ENCODE measurements around the gene USP54. TPM values are rescaled to one million over a fixed set of nuclear protein-coding genes. Genes with fewer than 3 reads are reported as not detected.

USP54 gene
- total and polyA plus RNA-seq, 9 of the 15 experiments (the other 6 are each of a cell fraction or from before 2014, with no cell fraction given), result 3.8 to 40.1 (median 16.9) TPM

- ChIA-PET CTCF (ENCODE audit: low intra/inter-chr PET ratio) (no interaction called here), POLR2A (interaction anchor here (0.7 kb wide), 2 partner anchors 11 to 12 kb away, joined by 3 read pairs; no protein-coding TSS in a partner anchor)
- TF ChIP-seq ZNF280A (IDR thresholded peaks at IDR 0.05; ENCODE audit: low read depth, partially characterized antibody) (no peak), NBN (IDR thresholded peaks at IDR 0.05; ENCODE audit: low read depth) (no peak), MCM7 (IDR thresholded peaks at IDR 0.05) (no peak)
- no peaks in the 10 kb centered on the region for H3K27me3 ChIP-seq (ENCODE audit: control insufficient read depth in 2 of 2, insufficient read depth in 2 of 2, low read length in 2 of 2)
- no peak overlapping the region for H2AFZ ChIP-seq (ENCODE audit: low read depth, low read length)
- no peak overlapping the region for H3K4me3 ChIP-seq
- H3K9me1 ChIP-seq (ENCODE audit: control insufficient read depth, insufficient read depth, low read length), result no peaks in the 10 kb centered on the region
- intact Hi-C loops (cut with micrococcal nuclease) (no loop called here), in situ Hi-C loops (cut with MboI) (no loop called here)
- peaks cover 3% of the 10 kb centered on the region in 2 experiments; a peak in 4 of 5 replicates for H3K4me1 ChIP-seq (replicated peaks in 1 of 2; ENCODE audit: control insufficient read depth in 2 of 2, insufficient read depth in 2 of 2, low read length in 2 of 2)
- H3K79me2 ChIP-seq (ENCODE audit: control insufficient read depth, insufficient read depth, low read length), result no peaks in the 10 kb centered on the region
- no peaks in the 10 kb centered on the region for H4K20me1 ChIP-seq (replicated peaks; ENCODE audit: control insufficient read depth, insufficient read depth, low read length)
- H3K27ac ChIP-seq (ENCODE audit: extremely low read depth, low read depth, low read length), result no peak overlapping the region
- H3K36me3 ChIP-seq (ENCODE audit: control insufficient read depth, insufficient read depth, low read length), result peaks cover 12% of the 10 kb centered on the region
- FAIRE-seq (no peak), ATAC-seq (no peak), DNase-seq (ENCODE audit: extremely low read depth in 1 of 4, low spot score in 3 of 4) (no peak)
- no TSS peak for BruUV-seq (replicated peaks)
- H3K4me2 ChIP-seq (ENCODE audit: insufficient read depth, low read length), result no peak overlapping the region
- WGBS (ENCODE audit: insufficient coverage, low coverage, missing lambda C conversion rate), result 19% methylated on average over 1 of the region's 1 CpG
- no peak overlapping the region for H3K9ac ChIP-seq (ENCODE audit: insufficient read depth in 1 of 2, low read depth in 2 of 2, low read length in 2 of 2)
- H3K9me3 ChIP-seq (replicated peaks; ENCODE audit: control insufficient read depth, insufficient read depth, low read depth, low read length), result no peaks in the 10 kb centered on the region
Measured at GRCh38 chr10:73506491-73506890, 84.7 kb downstream of the USP54 start.

GRCh38 chr10:73506074-73506473 is 85.1 kb downstream of the USP54 start:
- H3K9ac ChIP-seq (ENCODE audit: insufficient read depth in 1 of 2, low read depth in 2 of 2, low read length in 2 of 2), result no peak overlapping the region
- FAIRE-seq (no peak), ATAC-seq (no peak), DNase-seq (ENCODE audit: extremely low read depth in 1 of 4, low spot score in 3 of 4) (no peak)
- H4K20me1 ChIP-seq (replicated peaks; ENCODE audit: control insufficient read depth, insufficient read depth, low read length), result no peaks in the 10 kb centered on the region
- H3K4me2 ChIP-seq (ENCODE audit: insufficient read depth, low read length), result no peak overlapping the region
- ChIA-PET POLR2A (interaction anchor here (0.7 kb wide), 2 partner anchors 11 kb away, joined by 3 read pairs; no protein-coding TSS in a partner anchor), CTCF (ENCODE audit: low intra/inter-chr PET ratio) (no interaction called here)
- H3K4me3 ChIP-seq, result no peak overlapping the region
- H3K79me2 ChIP-seq (ENCODE audit: control insufficient read depth, insufficient read depth, low read length), result no peaks in the 10 kb centered on the region
- BruUV-seq (replicated peaks), result no TSS peak
- H3K36me3 ChIP-seq (ENCODE audit: control insufficient read depth, insufficient read depth, low read length), result peaks cover 12% of the 10 kb centered on the region
- in situ Hi-C loops (cut with MboI), result no loop called here
- peaks cover 7 to 8% of the 10 kb centered on the region in 2 experiments; a peak in 4 of 5 replicates for H3K4me1 ChIP-seq (replicated peaks in 1 of 2; ENCODE audit: control insufficient read depth in 2 of 2, insufficient read depth in 2 of 2, low read length in 2 of 2)
- no peaks in the 10 kb centered on the region for H3K9me3 ChIP-seq (replicated peaks; ENCODE audit: control insufficient read depth, insufficient read depth, low read depth, low read length)
- no peaks in the 10 kb centered on the region for H3K9me1 ChIP-seq (ENCODE audit: control insufficient read depth, insufficient read depth, low read length)
- no peak overlapping the region for H3K27ac ChIP-seq (ENCODE audit: extremely low read depth, low read depth, low read length)
- no peak overlapping the region for H2AFZ ChIP-seq (ENCODE audit: low read depth, low read length)
- no peaks in the 10 kb centered on the region for H3K27me3 ChIP-seq (ENCODE audit: control insufficient read depth in 2 of 2, insufficient read depth in 2 of 2, low read length in 2 of 2)
- intact Hi-C loops (cut with micrococcal nuclease), result no loop called here
- TF ChIP-seq PRPF4 (IDR thresholded peaks at IDR 0.05; ENCODE audit: insufficient read depth, low read depth, low read length, poor library complexity, severe bottlenecking) (no peak), MTA1 (IDR thresholded peaks at IDR 0.05; ENCODE audit: borderline replicate concordance) (no peak), FOXA3 (CRISPR knock-in tag; conservative IDR thresholded peaks at IDR 0.05 in 1 of 2, IDR thresholded peaks at IDR 0.05 in 1 of 2) (no peak), ZZZ3 (IDR thresholded peaks at IDR 0.05) (no peak), MNT (conservative IDR thresholded peaks at IDR 0.05) (no peak), ZNF354B (CRISPR knock-in tag; IDR thresholded peaks at IDR 0.05) (no peak), SMAD1 (IDR thresholded peaks at IDR 0.05; ENCODE audit: low read depth, low read length, partially characterized antibody) (no peak), E2F6 (IDR thresholded peaks at IDR 0.05; ENCODE audit: borderline replicate concordance in 1 of 2, extremely low read depth in 1 of 2, insufficient read depth in 1 of 2, insufficient read length in 1 of 2, low read depth in 1 of 2, low read length in 1 of 2, poor library complexity in 1 of 2, severe bottlenecking in 1 of 2) (no peak), ZKSCAN1 (IDR thresholded peaks at IDR 0.05; ENCODE audit: low read depth, low read length) (no peak)

All from K562 (cell line).